ENCODE results near the gene CNTN6. TPM values are rescaled to one million over a fixed set of nuclear protein-coding genes. Genes with fewer than 3 reads are reported as not detected.

Gene CNTN6
- total and polyA plus RNA-seq, 2 of the 13 experiments (the other 11 are each of a cell fraction or from before 2014, with no cell fraction given): not detected

GRCh38 chr3:1088503-1088902, 4.3 kb upstream of the CNTN6 start:
- Histone ChIP-seq H3K36me3 (replicated peaks in 1 of 2; ENCODE audit: control insufficient read depth in 1 of 2, insufficient read depth in 2 of 2, low read length in 2 of 2) (no peaks in the 10 kb centered on the region), H3K79me2 (ENCODE audit: insufficient read depth, low read length) (no peaks in the 10 kb centered on the region), H3K27me3 (ENCODE audit: control insufficient read depth in 1 of 2, insufficient read depth in 2 of 2, low read length in 2 of 2) (no peaks in the 10 kb centered on the region), H3K27ac (ENCODE audit: extremely low read length, insufficient read depth, low read length) (no peak overlapping the region), H3K4me1 (ENCODE audit: insufficient read depth, low read length) (no peaks in the 10 kb centered on the region), H3K9me3 (ENCODE audit: low read length) (peaks cover 95% of the 10 kb centered on the region), H4K20me1 (ENCODE audit: insufficient read depth, low read length) (no peaks in the 10 kb centered on the region), H3K9ac (ENCODE audit: insufficient read depth, low read depth, low read length) (no peak overlapping the region), H3K4me2 (ENCODE audit: low read depth, low read length) (no peak overlapping the region), H3K4me3 (replicated peaks in 1 of 3; ENCODE audit: insufficient read depth in 1 of 3, low read depth in 2 of 3, low read length in 3 of 3) (no peak overlapping the region), H2AFZ (ENCODE audit: low read length) (no peak overlapping the region)
- DNase-seq (ENCODE audit: low spot score) (no peak), ATAC-seq (no peak), FAIRE-seq (no peak)
- intact Hi-C loops (cut with micrococcal nuclease; ENCODE audit: unreplicated experiment) (no loop called here), in situ Hi-C loops (cut with HindIII; ENCODE audit: extremely low pct_ligation_motif_present, low pct_unique_long_range_greater_than_20kb) (no loop called here)
- no TSS peak for BruUV-seq (replicated peaks)
- no peak for TF ChIP-seq MLLT10 (CRISPR knock-in tag; IDR thresholded peaks at IDR 0.05)
- no peak for TF ChIP-seq PAXIP1 (CRISPR knock-in tag; conservative IDR thresholded peaks at IDR 0.05)
- TF ChIP-seq ZNF441 (CRISPR knock-in tag; IDR thresholded peaks at IDR 0.05; ENCODE audit: borderline replicate concordance): no peak
- no peak for TF ChIP-seq HCFC1 (IDR thresholded peaks at IDR 0.05; ENCODE audit: low read depth, low read length)
- TF ChIP-seq GLI4 (CRISPR knock-in tag; IDR thresholded peaks at IDR 0.05; ENCODE audit: borderline replicate concordance): no peak
- no peak for TF ChIP-seq BORCS8-MEF2B (CRISPR knock-in tag; IDR thresholded peaks at IDR 0.05)
- ChIA-PET CTCF (ENCODE audit: low intra/inter-chr PET ratio, low total read pairs) (no interaction called here), POLR2A (no interaction called here)
- 67% methylated on average over 1 of the region's 1 CpG for WGBS (ENCODE audit: low lambda C conversion rate)
